MM.1S (cell line): ENCODE measurements around the gene AMFR.

Experiments used
- EZH2 ChIP-seq: fragments of 300-600 bp; sonication (generic); optimal IDR thresholded peaks from 2 replicates; pipeline ENCODE3; 2017; ENCODE audit warnings: low read depth, mild to moderate bottlenecking, antibody characterized with exemption, low read length, mixed read lengths
- TF ChIP-seq, protein P1 (sequence below): fragments of 300-600 bp; sonication (generic); IDR thresholded peaks from 2 replicates; pipeline ENCODE4 v1.5.1; 2016; ENCODE audit warnings: antibody characterized with exemption, low read length, mixed read lengths

DNA sequence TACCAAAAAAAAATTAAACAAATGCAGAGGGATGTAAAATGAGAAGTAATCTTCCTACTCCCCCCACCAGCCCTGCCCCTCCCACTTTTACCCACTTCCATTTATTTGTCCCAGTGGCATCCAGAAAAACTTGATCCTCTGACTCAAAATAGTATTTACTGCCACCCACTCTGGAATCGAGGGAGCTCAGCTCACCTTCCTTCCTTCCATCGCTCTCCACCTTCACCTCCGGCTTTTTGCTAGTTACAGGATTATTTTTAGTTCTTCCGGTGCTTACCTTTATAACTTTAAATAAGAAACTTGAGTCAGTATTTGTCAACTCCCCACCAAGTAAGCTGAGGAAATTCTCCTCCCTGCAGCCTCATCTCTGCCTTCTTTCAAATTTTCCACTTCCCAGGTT, 94.9 kb downstream of the AMFR start:
- TF ChIP-seq, protein P1, sequence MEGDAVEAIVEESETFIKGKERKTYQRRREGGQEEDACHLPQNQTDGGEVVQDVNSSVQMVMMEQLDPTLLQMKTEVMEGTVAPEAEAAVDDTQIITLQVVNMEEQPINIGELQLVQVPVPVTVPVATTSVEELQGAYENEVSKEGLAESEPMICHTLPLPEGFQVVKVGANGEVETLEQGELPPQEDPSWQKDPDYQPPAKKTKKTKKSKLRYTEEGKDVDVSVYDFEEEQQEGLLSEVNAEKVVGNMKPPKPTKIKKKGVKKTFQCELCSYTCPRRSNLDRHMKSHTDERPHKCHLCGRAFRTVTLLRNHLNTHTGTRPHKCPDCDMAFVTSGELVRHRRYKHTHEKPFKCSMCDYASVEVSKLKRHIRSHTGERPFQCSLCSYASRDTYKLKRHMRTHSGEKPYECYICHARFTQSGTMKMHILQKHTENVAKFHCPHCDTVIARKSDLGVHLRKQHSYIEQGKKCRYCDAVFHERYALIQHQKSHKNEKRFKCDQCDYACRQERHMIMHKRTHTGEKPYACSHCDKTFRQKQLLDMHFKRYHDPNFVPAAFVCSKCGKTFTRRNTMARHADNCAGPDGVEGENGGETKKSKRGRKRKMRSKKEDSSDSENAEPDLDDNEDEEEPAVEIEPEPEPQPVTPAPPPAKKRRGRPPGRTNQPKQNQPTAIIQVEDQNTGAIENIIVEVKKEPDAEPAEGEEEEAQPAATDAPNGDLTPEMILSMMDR = no peak
- no peak for TF ChIP-seq EZH2
